HCEC 1CT (cell line): ENCODE measurements around the gene PHLDB3.
"Not testable (repeated sequence)": the region's sequence is repeated elsewhere in the genome, so short reads cannot be mapped to it uniquely, and the experiment has no call there.

Source experiments
- DNase-seq: peaks from one replicate; pipeline ENCODE4 v3.0.0-alpha.2; 2017

PHLDB3 gene

GRCh38 chr19:43439032-43439708, 65.4 kb downstream of the PHLDB3 start:
- peak; percentile 60 for DNase-seq

GRCh38 chr19:43438291-43439031, 66.1 kb downstream of the PHLDB3 start:
- DNase-seq, result peak; percentile 81

- DNase-seq, result no peak
Measured at GRCh38 chr19:43437712-43438111, 66.8 kb downstream of the PHLDB3 start.

- not testable (repeated sequence) for DNase-seq
Measured at GRCh38 chr19:43437284-43437683, 67.3 kb downstream of the PHLDB3 start.

- DNase-seq, result no peak
Measured at GRCh38 chr19:43435775-43436174, 68.8 kb downstream of the PHLDB3 start.

- no peak for DNase-seq
Measured at GRCh38 chr19:43433689-43434088, 70.9 kb downstream of the PHLDB3 start.

GRCh38 chr19:43433358-43433673, 71.2 kb downstream of the PHLDB3 start:
- DNase-seq, result no peak

GRCh38 chr19:43430976-43431375, 73.6 kb downstream of the PHLDB3 start:
- DNase-seq, result no peak

GRCh38 chr19:43430142-43430710, 74.3 kb downstream of the PHLDB3 start:
- DNase-seq, result no peak

- no peak for DNase-seq
Measured at GRCh38 chr19:43429395-43429794, 75.2 kb downstream of the PHLDB3 start.

GRCh38 chr19:43425567-43426392, 78.8 kb downstream of the PHLDB3 start:
- peak; percentile 35 for DNase-seq
